Loucy (cell line): ENCODE data around the gene DNAH9.

Experiments used
- CTCF ChIP-seq: fragments of 200-600 bp; sonication (generic); conservative IDR thresholded peaks from 2 replicates; pipeline ENCODE4 v1.5.1; 2014; ENCODE audit warnings: mild to moderate bottlenecking, antibody characterized with exemption, low read length
- EZH2phosphoT487 ChIP-seq: fragments of 200-600 bp; IDR thresholded peaks from 2 replicates; pipeline ENCODE4 v1.6.1; 2018; ENCODE audit warnings: antibody characterized with exemption, mild to moderate bottlenecking, moderate library complexity, borderline replicate concordance

- no peak for TF ChIP-seq CTCF
- no peak for TF ChIP-seq EZH2phosphoT487
These were observed 356.7 kb downstream of the DNAH9 start for GRCh38 chr17:11954936-11955335.
